GM21381 (cell line): ENCODE measurements around the gene CD40.
"Not testable (repeated sequence)": the region's sequence is repeated elsewhere in the genome, so short reads cannot be mapped to it uniquely, and the experiment has no call there.

Source experiments
- ATAC-seq: cut with Tn5 transposase; IDR thresholded peaks from one replicate; pipeline ENCODE4 v1.9.1; 2021; ENCODE audit warnings: mild to moderate bottlenecking, moderate library complexity; ENCODE audit not compliant: unreplicated experiment

Gene CD40

DNA sequence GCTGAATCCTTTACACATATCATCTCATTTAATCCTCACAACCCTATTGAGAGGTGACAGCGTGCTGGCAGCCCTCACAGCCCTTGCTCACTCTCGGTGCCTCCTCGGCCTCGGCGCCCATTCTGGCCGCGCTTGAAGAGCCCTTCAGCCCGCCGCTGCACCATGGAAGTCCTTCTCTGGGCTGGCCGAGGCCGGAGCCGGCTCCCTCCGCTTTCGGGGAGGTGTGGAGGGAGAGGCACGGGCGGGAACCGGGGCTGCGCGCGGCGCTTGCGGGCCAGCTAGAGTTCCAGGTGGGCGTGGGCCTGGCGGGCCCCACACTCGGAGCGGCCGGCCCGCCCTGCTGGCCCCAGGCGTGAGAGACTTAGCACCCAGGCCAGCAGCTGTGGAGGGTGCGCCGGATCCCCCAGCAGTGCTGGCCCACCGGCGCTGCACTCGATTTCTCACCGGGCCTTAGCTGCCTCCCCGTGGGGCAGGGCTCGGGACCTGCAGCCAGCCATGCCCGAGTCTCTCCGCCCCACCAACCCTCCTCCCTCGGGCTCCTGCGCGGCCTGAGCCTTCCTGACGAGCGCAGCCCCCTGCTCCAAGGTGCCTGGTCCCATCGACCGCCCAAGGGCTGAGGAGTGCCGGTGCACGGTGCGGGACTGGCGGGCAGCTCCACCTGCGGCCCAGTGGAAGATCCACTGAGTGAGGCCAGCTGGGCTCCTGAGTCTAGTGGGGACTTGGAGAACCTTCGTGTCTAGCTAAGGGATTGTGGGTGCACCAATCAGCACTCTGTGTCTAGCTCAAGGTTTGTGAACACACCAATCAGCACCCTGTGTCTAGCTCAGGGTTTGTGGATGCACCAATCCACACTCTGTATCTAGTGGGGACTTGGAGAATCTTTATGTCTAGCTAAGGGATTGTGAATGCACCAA lies 26.2 kb upstream of the CD40 start:
- ATAC-seq = not testable (repeated sequence)

DNA sequence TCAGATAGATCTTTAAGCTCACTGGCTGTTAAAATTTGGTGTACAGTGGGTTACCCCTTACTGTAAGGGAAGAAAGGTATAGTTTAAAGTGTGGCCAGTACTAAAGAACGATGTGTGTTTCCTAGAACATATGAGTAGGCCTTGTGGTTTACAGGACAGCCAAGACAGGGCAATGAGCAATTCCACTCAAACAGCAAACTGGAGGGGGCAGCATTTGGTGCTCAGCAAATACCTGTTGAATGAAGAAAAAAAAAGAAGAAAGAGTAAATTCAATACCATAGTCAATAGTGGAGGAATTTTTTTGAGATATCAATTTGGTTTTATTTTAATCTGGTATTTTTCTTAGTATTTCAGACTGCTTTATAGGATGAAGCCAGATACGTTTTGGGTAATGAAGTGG lies 24.6 kb upstream of the CD40 start:
- ATAC-seq = no peak

DNA sequence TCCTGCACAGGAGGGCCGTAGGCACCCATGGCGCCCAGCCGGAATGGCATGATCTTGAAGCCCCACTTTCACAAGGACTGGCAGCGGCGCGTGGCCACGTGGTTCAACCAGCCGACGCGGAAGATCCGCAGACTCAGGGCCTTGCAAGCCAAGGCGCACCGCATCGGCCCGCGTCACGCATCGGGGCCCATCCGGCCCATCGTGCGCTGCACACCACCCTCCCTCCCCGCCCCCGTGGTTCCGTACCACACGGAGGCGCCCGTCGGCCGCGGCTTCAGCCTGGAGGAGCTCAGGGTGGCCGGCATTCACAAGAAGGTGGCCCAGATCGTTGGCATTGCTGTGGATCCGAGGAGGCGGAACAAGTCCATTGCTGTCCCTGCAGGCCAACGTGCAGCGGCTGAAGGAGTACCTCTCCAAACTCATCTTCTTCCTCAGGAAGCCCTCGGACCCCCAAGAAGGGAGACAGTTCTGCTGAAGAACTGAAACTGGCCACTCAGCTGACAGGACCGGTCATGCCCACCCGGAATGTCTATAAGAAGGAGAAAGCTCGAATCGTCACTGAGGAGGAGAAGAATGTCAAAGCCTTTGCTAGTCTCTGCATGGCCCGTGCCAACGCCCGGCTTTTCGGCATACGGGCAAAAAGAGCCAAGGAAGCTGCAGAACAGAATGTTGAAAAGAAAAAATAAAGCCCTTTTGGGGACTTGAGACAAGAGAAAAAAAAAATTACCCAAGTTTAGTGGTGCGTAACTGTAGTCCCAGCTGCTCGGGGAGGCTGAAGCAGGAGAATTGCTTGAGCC lies 18.4 kb upstream of the CD40 start:
- ATAC-seq = no peak

DNA sequence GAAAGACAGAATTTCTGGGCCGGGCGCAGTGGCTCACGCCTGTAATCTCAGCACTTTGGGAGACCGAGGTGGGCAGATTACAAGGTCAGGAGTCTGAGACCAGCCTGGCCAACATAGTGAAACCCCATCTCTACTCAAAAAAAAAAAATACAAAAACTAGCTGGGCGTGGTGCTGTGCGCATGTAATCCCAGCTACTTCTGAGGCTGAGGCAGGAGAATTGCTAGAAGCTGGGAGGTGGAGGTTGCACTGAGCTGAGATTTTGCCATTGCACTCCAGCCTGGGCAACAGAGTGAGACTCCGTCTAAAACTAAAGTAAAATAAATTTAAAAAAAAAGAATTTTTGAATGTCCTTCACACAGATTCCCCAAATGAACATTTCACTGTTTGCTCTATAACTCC lies 17.7 kb upstream of the CD40 start:
- not testable (repeated sequence) for ATAC-seq

DNA sequence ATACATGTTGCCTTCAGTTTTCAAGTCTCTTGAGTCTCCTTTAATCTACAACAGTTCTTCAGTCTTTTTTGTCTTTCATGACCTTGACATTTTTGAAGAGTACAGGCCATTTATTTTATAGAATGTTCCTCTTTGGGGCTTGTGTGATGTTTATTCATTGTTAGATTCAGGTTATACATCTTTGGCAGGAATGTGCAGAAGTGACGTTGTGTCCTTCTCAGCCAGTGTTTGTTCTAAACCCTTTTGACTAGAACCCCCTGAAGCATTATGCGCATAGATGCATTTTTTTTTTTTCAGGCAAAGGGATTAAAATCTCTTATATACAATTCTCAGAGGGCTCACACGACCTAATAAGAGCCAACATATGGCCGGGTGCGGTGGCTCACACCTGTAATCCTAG lies 17.1 kb upstream of the CD40 start:
- no peak for ATAC-seq

DNA sequence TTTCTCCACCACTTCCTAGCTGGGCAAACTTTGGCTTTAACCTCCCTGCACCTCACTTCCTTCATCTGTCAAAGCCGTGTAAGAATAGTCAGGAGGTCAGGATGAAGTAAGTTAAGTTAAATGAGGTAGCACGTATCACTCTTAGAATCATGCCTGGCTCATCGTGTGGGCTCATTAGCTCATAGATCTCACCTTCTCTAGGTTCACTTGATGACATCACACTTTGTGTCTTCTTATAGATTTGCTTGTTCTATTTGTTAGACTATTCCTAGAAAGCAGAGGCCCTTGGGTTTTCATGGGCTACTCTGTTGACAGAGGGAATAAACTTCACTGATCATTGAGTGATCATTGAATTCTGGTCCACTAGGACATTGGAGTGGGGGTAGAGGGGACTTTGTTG lies 16.2 kb upstream of the CD40 start:
- ATAC-seq = no peak

DNA sequence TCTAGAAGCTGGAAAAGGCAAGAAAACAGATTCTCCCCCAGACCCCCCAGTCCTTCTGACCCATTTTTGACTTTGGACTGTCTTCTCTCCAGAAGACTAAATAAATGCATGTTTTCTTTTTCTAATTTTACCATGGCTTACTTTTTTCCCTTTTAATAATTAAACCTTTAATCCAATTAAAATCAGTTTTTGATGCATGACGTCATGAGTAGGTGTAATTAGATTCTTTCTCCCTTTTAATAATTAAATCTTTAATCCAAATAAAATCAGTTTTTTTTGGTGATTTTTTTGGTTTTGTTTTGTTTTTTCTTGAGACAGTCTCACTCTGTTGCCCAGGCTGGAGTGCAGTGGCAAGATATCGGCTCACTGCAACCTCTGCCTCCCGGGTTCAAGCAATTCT lies 15.2 kb upstream of the CD40 start:
- no peak for ATAC-seq

GRCh38 chr20:46104262-46104661 lies 13.9 kb upstream of the CD40 start:
- ATAC-seq = no peak

DNA sequence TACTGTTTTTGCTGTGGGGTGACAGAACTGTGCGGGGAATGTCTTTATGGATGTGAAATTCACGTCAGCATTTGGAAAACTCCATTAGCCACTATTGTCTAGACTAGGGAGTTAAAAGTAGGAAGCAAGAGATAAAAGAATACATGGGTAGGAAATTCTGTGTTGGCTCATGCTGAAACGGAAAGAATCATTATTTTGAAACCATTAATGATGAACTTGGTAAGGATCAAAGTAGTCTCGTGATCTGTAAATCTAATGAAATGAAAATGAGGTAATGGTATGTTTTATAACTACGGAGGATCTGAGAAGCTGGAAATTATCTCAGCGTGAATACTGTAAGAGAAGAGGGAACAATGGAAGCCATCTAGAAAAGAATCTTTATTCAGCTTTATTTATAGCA lies 11.1 kb upstream of the CD40 start:
- ATAC-seq = no peak

- peak; percentile 87 for ATAC-seq
Observed at GRCh38 chr20:46108435-46108841, 9.7 kb upstream of the CD40 start.

DNA sequence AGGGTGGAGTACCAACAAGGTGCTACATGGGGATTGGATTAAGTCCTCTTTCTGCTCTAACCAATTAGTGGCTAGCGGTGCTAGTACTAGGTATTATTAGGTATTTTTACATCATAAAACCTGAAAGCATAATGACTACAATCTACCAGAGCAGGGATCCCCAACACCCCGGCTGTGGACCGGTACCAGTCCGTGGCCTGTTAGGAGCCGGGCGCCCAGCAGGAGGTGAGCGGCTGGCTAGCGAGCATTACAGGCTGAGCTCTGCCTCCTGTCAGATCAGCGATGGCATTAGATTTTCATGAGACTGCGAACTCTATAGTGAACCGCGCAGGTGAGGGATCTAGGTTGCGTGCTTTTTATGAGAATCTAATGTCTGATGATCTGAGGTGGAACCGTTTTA lies 9.1 kb upstream of the CD40 start:
- ATAC-seq = no peak

- peak; percentile 54 for ATAC-seq
Observed at GRCh38 chr20:46111028-46111835, 6.9 kb upstream of the CD40 start.

DNA sequence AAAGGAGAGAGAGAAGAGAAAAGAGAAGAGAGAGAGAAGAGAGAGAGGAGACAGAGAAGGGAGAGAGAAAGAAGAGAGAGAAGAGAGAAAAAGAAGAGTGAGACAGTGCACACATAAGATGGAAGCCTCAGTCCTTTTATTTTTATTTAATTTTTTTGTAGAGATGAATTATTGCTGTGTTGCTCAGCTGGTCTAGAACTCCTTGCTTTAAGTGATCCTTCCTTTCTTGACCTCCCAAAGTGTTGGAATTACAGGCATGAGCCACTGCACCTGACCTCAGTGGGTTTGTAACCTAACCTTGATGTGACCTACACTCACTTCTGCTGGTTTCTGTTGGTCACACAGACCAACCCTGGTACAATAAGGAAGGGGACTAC lies 6.3 kb upstream of the CD40 start:
- no peak for ATAC-seq

DNA sequence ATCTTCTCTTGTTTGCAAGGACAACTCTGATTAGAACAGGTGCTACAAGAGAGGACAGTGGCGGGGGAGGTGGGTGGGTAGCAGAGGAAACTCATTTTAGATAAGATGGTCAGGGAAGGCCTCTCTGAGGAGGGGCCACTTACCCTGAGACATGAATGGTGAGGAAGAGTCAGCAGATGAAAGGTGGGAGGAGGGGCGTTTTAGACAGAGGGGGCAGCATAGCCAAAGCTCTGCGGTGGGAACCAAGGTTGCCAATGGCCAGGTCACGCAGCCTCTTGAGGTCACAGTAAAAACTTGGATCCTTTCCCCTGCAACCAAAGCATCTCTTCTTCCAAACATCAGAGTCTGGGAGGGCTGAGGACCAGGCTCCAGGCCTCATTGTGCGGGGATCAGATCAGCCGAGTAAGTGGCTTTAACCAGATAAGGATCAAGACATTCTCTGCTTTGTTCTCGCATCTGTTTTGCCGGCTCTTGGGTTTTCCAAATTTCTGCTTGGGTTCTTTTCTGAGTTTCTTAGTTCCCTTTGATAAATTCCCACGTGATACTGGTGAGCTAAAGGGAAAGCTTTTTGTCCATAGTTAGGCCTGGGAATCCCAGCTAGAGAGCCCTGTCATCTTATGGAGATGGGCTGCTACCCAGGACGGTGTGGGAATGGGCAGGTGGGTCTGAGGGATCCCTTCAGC lies 5.5 kb upstream of the CD40 start:
- no peak for ATAC-seq

- ATAC-seq = no peak
Observed at GRCh38 chr20:46113113-46113470, 5.0 kb upstream of the CD40 start.

GRCh38 chr20:46114449-46114848 lies 3.7 kb upstream of the CD40 start:
- ATAC-seq = no peak

DNA sequence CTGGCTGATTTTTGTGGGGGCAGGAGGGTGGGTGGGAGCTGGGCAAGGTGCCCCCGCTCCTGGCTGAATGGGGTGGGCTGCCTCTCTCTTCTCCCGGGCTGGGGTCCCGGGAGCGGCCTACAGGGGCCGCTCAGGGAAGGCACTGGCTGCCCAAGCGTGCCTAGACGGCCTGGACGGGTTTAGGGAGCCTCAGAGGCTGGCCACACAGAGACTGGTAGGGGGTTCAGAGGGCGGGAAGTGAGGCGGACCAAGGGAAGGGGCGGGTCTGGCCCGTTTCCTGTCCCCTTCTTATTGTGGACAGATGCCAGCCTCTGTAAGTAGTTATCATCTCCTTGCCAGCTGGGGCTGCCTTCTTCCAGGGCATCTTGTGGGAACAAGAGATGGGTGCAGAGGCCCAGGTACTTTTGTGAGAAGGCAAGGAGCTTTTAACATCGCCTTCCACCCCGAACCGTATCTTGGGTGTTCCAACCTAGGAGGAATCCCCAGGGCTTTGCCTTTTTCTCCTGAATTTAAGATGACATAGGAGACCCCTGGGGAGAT lies 437 bp downstream of the CD40 start:
- ATAC-seq = peak; percentile 37

- ATAC-seq = peak; percentile 24
Observed at GRCh38 chr20:46119028-46119546, 973 bp downstream of the CD40 start.

- ATAC-seq = no peak
Observed at GRCh38 chr20:46119547-46119946, 1.4 kb downstream of the CD40 start.

DNA sequence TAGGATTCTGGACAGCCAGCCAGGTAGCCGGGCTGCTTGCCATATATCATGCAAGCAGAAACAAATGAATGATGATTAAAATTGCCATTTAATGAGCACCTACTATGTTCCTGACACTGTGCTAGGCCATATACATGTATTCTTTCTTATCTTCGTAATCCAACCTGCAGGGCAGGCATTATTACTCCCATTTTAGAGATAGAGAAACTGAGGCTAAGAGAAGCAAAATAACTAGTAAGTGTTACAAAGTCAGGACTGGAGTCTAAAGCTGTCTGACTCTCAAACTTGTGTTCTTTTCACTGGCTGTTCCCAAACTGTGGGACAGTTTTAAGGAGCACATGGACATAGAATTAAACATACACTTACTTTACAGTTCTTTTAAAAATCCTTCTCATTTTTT lies 2.0 kb downstream of the CD40 start:
- no peak for ATAC-seq
